T-helper 9 cell (primary cell): Measurements from ENCODE around the gene KLHDC4.
"Not testable (repeated sequence)": the region's sequence is repeated elsewhere in the genome, so short reads cannot be mapped to it uniquely, and the experiment has no call there.

ENCODE experiments used
- DNase-seq: peaks from one replicate; pipeline ENCODE4 v3.0.0-alpha.2; 2020

KLHDC4 gene

GRCh38 chr16:87787451-87788091 lies 21.8 kb upstream of the KLHDC4 start:
- not testable (repeated sequence) for DNase-seq

GRCh38 chr16:87784812-87785211 lies 19.0 kb upstream of the KLHDC4 start:
- DNase-seq: no peak

GRCh38 chr16:87782033-87782432 lies 16.2 kb upstream of the KLHDC4 start:
- no peak for DNase-seq

GRCh38 chr16:87780385-87780989 lies 14.7 kb upstream of the KLHDC4 start:
- peak; percentile 42 for DNase-seq

- peak; percentile 91 for DNase-seq
Observed at GRCh38 chr16:87778830-87779579, 13.2 kb upstream of the KLHDC4 start.

- no peak for DNase-seq
Observed at GRCh38 chr16:87778476-87778829, 12.7 kb upstream of the KLHDC4 start.

- not testable (repeated sequence) for DNase-seq
Observed at GRCh38 chr16:87773836-87774235, 8.1 kb upstream of the KLHDC4 start.

- DNase-seq: not testable (repeated sequence)
Observed at GRCh38 chr16:87767456-87767855, 1.7 kb upstream of the KLHDC4 start.

GRCh38 chr16:87766485-87766797 lies 655 bp upstream of the KLHDC4 start:
- DNase-seq: no peak

GRCh38 chr16:87765473-87765775 lies 362 bp downstream of the KLHDC4 start:
- DNase-seq: peak; percentile 36

- no peak for DNase-seq
Observed at GRCh38 chr16:87764600-87765472, 950 bp downstream of the KLHDC4 start.

- DNase-seq: no peak
Observed at GRCh38 chr16:87762620-87763019, 3.2 kb downstream of the KLHDC4 start.

GRCh38 chr16:87762071-87762571 lies 3.7 kb downstream of the KLHDC4 start:
- no peak for DNase-seq

- DNase-seq: no peak
Observed at GRCh38 chr16:87761060-87761459, 4.7 kb downstream of the KLHDC4 start.

- no peak for DNase-seq
Observed at GRCh38 chr16:87757841-87758426, 7.9 kb downstream of the KLHDC4 start.

- DNase-seq: no peak
Observed at GRCh38 chr16:87754535-87754934, 11.3 kb downstream of the KLHDC4 start.

GRCh38 chr16:87747626-87748414 lies 18.0 kb downstream of the KLHDC4 start:
- DNase-seq: no peak

- no peak for DNase-seq
Observed at GRCh38 chr16:87746178-87746577, 19.6 kb downstream of the KLHDC4 start.

- DNase-seq: no peak
Observed at GRCh38 chr16:87744750-87745514, 20.9 kb downstream of the KLHDC4 start.

- no peak for DNase-seq
Observed at GRCh38 chr16:87742781-87743490, 22.9 kb downstream of the KLHDC4 start.
